Measurements from ENCODE around the gene CHP1. TPM values are rescaled to one million over a fixed set of nuclear protein-coding genes. Genes with fewer than 3 reads are reported as not detected.

Gene CHP1
- total and polyA plus RNA-seq, 9 of the 15 experiments (the other 6 are each of a cell fraction or from before 2014, with no cell fraction given), result 31.7 to 83.4 (median 67.6) TPM

DNA sequence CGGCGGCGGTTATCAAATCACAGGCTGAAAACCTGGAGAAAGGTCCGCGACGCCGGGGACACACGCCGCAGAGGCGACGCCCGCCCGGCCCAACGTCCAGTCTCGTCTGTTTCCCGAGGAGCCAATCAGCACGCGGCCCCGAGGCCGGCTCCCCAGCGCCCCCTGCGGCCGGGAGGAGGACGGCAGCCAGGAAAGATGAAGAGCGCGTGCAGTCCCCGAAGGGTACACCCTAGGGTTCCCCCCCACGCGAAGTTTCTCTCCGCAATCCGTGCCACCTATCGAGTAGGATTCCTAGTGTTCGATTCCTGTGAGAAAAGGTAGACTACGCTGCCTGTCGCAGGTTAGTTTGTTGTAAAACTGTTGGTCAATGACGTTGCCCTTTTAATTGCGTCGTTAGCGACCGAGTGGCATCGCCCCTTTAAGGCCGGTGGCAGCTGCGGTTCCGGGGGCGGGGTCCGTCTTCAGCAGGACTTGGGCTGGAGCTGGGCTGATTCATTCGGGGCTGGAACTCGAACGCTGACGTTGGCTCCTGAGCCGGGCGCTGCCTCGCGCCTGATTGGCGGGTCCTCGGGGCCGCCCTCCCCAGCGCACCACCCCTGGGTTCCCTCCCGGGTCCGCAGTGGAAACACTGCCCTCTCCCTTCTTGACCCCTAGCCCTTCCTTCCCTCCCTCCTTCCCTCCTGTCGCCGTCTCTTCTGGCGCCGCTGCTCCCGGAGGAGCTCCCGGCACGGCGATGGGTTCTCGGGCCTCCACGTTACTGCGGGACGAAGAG lies at the start of gene CHP1, which contains the start of gene EXD1 (continued):
- TF ChIP-seq GABPB1 (CRISPR knock-in tag; IDR thresholded peaks at IDR 0.05), result peak; percentile 89
- TF ChIP-seq RFX1 (IDR thresholded peaks at IDR 0.05), result peak; percentile 7; the same call in 1 of the 2 replicates
- TF ChIP-seq GTF2E2 (tag; IDR thresholded peaks at IDR 0.05), result peak; percentile 78
- TF ChIP-seq ZNF407 (IDR thresholded peaks at IDR 0.05; ENCODE audit: low read depth), result no peak
- no peak for TF ChIP-seq NCOA2 (IDR thresholded peaks at IDR 0.05; ENCODE audit: partially characterized antibody in 2 of 2)
- TF ChIP-seq SREBF2 (CRISPR knock-in tag; IDR thresholded peaks at IDR 0.05), result peak; percentile 98; the same call in 1 of the 2 replicates
- no peak for TF ChIP-seq NFRKB (IDR thresholded peaks at IDR 0.05; ENCODE audit: low read depth)
- TF ChIP-seq ZNF384 (IDR thresholded peaks at IDR 0.05; ENCODE audit: low read depth, low read length), result no peak
- TF ChIP-seq ZNF408 (CRISPR knock-in tag; IDR thresholded peaks at IDR 0.05; ENCODE audit: low read depth), result no peak
- peak; percentile 68; the same call in 1 of the 2 replicates for TF ChIP-seq ATF1 (CRISPR knock-in tag; IDR thresholded peaks at IDR 0.05)
- peak; percentile 93 for TF ChIP-seq ATF1 (tag; IDR thresholded peaks at IDR 0.05)
- TF ChIP-seq KDM2B (CRISPR knock-in tag; IDR thresholded peaks at IDR 0.05), result no peak
- TF ChIP-seq HDAC3 (IDR thresholded peaks at IDR 0.05; ENCODE audit: borderline replicate concordance, partially characterized antibody), result no peak
- peak; percentile 98 for TF ChIP-seq LCOR (CRISPR knock-in tag; IDR thresholded peaks at IDR 0.05)
- TF ChIP-seq BCOR (IDR thresholded peaks at IDR 0.05), result peak; percentile 60; the same call in 1 of the 2 replicates
- TF ChIP-seq ZNF395 (CRISPR knock-in tag; IDR thresholded peaks at IDR 0.05), result peak; percentile 82
- TF ChIP-seq RB1 (IDR thresholded peaks at IDR 0.05; ENCODE audit: low read depth), result peak; percentile 68
- TF ChIP-seq ARHGAP35 (IDR thresholded peaks at IDR 0.05; ENCODE audit: partially characterized antibody), result no peak
- no peak for TF ChIP-seq ZNF134 (CRISPR knock-in tag; conservative IDR thresholded peaks at IDR 0.05)
- TF ChIP-seq EP400 (IDR thresholded peaks at IDR 0.05), result peak; percentile 88
- TF ChIP-seq COPS2 (conservative IDR thresholded peaks at IDR 0.05), result no peak
- no peak for TF ChIP-seq PPARD (CRISPR knock-in tag; IDR thresholded peaks at IDR 0.05)

All from K562 (cell line).